HG03039 (cell line): Measurements from ENCODE around the gene CLTRN.
"Not testable (repeated sequence)": the region's sequence is repeated elsewhere in the genome, so short reads cannot be mapped to it uniquely, and the experiment has no call there.

Experiments
- ATAC-seq: cut with Tn5 transposase; IDR thresholded peaks from one replicate; pipeline ENCODE4 v1.9.1; 2021; ENCODE audit warnings: mild to moderate bottlenecking, moderate library complexity; ENCODE audit not compliant: unreplicated experiment

CLTRN gene, protein sequence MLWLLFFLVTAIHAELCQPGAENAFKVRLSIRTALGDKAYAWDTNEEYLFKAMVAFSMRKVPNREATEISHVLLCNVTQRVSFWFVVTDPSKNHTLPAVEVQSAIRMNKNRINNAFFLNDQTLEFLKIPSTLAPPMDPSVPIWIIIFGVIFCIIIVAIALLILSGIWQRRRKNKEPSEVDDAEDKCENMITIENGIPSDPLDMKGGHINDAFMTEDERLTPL

GRCh38 chrX:15664487-15665444 is at the start of gene CLTRN:
Gene CLTRN (minus strand): TSS chrX:15664805. CDS start chrX:15664775, 30 bp downstream.
- no peak for ATAC-seq

- not testable (repeated sequence) for ATAC-seq
Observed at GRCh38 chrX:15704273-15704672, 39.7 kb upstream of the CLTRN start.

DNA sequence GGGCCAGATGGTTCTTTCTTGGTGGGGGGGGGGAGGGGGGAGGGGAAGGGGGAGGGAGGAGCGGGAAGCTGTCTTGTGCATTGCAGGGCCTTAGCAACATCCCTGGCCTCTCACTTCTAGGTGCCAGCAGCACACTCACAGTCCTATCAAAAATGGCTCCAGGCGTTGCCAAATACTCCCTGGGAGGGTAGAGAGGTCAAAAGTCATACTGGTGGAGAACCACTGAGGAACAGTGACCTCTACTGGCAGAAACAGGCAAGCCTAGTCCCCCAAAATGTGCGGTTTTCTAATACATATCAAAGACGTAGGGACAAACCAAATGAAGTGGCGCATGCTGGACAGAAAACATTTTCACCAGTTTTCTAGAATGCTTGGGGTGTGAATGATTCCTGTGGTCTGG is 39.2 kb upstream of the CLTRN start:
- not testable (repeated sequence) for ATAC-seq

- ATAC-seq = no peak
Observed at GRCh38 chrX:15702488-15703371, 38.1 kb upstream of the CLTRN start.

GRCh38 chrX:15696516-15696915 is 31.9 kb upstream of the CLTRN start:
- no peak for ATAC-seq

- no peak for ATAC-seq
Observed at GRCh38 chrX:15694941-15695451, 30.4 kb upstream of the CLTRN start.

- peak; percentile 56 for ATAC-seq
Observed at GRCh38 chrX:15686818-15687685, 22.4 kb upstream of the CLTRN start.

DNA sequence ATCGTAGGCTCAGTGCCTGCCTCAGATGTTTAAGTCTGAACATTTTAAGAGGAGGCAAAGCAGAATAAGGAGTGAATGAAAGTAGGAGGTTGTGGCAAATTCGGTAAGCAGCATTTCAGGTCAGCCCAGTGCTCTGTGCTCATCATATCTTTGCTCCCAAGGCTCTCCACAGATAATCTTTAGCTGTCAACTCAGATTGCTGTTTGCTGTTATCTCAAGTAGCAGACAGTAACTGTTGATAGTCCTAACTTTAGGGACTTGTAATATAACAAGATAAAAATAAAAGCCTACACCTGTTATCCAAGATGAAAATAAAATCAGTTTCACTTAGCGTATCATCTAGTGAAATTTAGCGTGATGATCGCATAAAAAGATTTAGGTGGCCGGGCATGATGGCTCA is 18.6 kb upstream of the CLTRN start:
- no peak for ATAC-seq

GRCh38 chrX:15681433-15681832 is 16.8 kb upstream of the CLTRN start:
- ATAC-seq = no peak

GRCh38 chrX:15680401-15680800 is 15.8 kb upstream of the CLTRN start:
- ATAC-seq = no peak

- ATAC-seq = no peak
Observed at GRCh38 chrX:15679246-15679645, 14.6 kb upstream of the CLTRN start.

GRCh38 chrX:15678339-15678738 is 13.7 kb upstream of the CLTRN start:
- ATAC-seq = no peak

DNA sequence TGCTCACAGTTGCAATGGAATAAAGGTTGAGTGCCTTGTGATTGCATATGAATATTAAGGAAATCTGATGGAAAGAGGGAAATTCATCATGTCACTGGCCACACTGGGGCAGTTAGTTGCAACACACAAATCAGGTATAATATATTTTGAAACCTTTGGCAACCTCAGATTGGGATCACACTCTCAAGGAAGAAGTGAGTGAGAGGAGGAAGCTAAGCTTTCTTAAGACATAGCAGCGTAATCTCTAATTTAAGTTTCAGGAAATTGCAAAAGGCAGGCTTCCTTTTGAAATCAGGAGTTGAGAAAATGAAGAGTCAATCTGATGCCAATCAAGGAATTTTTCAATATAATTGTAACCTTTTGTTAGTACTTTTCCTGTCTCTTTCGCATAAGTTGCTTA is 12.3 kb upstream of the CLTRN start:
- ATAC-seq = no peak

- ATAC-seq = peak; percentile 58
Observed at GRCh38 chrX:15675490-15675921, 10.9 kb upstream of the CLTRN start.

GRCh38 chrX:15674841-15675489 is 10.4 kb upstream of the CLTRN start:
- peak; percentile 75 for ATAC-seq

GRCh38 chrX:15674514-15674840 is 9.9 kb upstream of the CLTRN start:
- ATAC-seq = no peak

DNA sequence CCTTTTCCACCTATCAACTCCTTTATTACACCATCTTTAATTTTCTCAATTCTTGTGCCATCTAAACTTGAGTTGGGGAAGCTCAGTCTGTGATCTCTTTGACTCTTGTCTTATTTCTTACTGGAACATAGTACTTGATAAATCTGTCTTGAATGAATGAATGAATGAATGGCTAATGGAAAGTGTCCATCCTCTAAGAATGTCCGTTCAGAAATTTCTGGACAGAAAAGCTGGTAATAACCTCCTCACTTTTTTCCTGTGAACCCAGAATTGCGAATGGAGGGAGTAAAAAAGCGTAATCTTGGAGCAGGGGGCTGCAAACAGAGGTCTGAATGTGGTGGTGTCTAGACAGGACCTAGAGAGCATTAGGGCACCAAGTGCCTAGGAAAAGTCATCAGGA is 9.4 kb upstream of the CLTRN start:
- ATAC-seq = no peak

DNA sequence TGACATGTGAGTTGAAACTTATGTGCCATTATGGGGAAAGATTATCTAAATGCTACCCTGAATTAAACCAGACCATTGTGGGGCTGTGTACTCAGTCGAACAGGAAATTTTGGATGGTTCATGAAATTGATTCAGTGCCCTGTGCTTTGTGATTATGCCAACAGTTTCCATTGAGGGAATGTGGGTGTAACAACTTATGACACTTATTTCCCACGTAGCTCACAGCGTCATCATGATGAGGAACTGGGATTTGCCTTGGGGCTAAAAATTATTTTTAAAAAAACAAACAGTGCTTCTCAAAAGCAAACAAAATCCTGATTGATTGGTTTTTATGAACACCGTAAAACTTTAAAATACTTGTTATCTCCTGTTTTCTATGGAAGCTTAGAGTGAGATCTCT is 8.3 kb upstream of the CLTRN start:
- no peak for ATAC-seq

- no peak for ATAC-seq
Observed at GRCh38 chrX:15663439-15663838, 1.2 kb downstream of the CLTRN start.

- ATAC-seq = not testable (repeated sequence)
Observed at GRCh38 chrX:15654804-15655203, 9.8 kb downstream of the CLTRN start.
